NCI-H146 treated with DMSO at 0.1 percent for 48 hours (cell line): ENCODE results near the gene MROH7.

ENCODE experiments used
- DNase-seq: peaks from one replicate; lab custom pipeline; 2025; ENCODE audit not compliant: unreplicated experiment; lab: John Stamatoyannopoulos, UW

The MROH7 gene

GRCh38 chr1:54724771-54725170, 83.2 kb downstream of the MROH7 start:
- no peak for DNase-seq

- no peak for DNase-seq
Observed at GRCh38 chr1:54728027-54728426, 86.4 kb downstream of the MROH7 start.

- DNase-seq: no peak
Observed at GRCh38 chr1:54736685-54737084, 95.1 kb downstream of the MROH7 start.

DNA sequence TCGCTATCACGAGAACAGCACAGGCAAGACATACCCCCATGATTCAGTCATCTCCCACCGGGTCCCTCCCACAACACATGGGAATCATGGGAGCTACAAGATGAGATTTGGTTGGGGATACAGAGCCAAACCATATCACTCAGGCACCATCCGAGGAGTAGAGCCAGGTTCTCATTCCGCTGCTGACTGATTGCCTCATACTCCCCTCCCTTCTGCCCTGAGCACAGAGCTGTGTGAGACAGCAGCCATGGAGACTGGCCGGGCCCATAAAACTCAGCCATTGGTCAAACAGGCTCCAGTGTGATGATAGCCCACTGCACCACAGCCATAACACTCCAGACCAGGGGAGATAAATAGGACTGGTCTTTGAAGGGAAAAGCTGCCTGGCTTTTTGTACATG, 96.7 kb downstream of the MROH7 start:
- no peak for DNase-seq

DNA sequence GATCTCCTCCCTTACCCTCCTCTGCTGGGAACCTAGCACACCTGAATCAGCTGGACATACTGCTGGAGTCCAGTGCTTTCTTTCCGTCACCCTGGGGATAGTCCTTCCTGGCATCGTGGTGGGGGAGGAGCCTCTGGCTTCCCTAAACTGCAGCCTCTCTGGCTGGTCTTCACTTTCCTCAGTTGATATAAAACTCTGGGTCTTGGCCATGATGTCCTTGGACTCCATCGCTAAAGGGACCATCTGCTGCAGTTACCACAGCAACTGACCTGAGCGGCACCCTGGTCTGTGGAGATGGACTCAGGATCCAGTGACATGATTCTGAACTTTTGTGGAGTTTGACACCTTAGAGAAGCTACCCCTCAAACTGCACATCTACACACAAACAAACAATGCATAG, 99.9 kb downstream of the MROH7 start:
- no peak for DNase-seq

DNA sequence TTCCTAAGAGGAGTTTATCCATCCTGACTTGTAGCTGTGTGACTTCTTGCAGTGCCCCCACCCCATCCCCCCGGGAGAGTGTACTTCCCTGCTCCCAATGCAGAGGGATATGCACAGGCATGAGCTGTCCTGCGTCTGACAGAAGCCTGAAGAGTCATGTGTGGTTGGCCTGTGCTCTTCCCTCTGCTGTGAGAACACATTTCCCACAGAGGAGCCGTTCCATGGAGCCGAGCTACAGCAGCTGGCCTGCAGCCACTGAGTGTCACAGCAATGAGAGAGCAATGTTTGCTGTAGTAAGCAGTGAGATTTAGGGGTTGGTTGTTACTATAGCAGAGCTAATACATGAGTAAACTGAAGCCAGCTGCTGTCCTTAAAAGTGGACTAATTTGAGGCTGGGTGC, 100.7 kb downstream of the MROH7 start:
- DNase-seq: no peak

GRCh38 chr1:54743416-54744226, 102.0 kb downstream of the MROH7 start:
- no peak for DNase-seq

- DNase-seq: no peak
Observed at GRCh38 chr1:54744696-54745095, 103.1 kb downstream of the MROH7 start.

DNA sequence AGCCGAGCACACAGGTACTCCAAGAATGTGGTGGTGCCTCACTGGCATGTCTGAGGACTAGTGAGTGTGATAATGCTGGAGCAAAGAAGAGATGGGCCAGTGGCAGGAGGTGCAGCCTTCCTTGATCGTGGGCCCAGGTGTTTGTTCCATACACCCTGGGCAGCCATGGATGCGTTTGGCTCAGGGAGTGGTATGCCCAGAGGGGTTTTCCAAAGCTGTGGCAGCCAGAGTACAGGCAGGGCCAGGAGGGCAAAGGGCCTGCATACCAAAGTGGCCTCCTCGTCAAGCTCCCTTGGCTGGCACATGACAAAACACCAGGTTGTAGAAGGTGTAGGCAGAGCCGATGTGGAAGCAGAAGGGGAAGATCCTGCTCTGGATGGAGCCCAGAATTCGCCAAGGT, 103.7 kb downstream of the MROH7 start:
- no peak for DNase-seq

DNA sequence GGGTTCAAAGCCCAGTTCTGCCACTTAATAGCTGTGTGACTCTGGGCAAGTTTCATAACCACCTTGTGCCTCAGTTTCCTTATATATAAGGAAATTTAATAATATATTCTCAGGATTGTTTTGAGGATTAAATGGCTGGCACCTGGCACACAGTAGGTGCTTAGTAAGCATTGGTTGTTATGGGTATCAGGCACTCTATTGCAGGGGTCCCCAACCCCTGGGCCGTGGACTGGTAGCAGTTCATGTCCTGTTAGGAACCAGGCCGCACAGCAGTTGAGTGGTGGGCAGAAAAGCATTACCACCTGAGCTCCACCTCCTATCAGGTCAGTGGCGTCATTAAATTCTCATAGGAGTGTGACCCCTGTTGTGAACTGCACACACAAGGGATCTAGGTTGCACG, 104.3 kb downstream of the MROH7 start:
- DNase-seq: no peak

GRCh38 chr1:54748094-54748835, 106.7 kb downstream of the MROH7 start:
- no peak for DNase-seq

DNA sequence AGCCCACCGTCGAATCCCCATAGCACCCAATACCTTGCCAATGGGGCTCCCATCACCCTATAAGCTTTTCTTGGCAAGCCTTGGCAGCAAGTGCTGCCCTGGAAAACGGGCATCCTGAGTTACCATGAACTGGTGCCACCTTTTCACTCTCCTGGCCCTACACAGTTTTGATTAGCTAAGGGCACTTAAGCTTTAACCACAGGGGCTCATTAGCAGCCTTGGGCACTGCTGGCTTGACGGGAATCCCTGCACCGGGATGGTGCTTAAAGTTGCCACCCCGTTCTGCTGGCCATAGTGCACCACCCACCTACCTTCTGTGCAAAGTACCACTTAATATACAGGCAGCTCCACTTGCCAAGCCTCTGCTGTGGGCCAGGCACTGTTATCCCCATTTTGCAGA, 109.0 kb downstream of the MROH7 start:
- no peak for DNase-seq

GRCh38 chr1:54751426-54751825, 109.8 kb downstream of the MROH7 start:
- DNase-seq: no peak

DNA sequence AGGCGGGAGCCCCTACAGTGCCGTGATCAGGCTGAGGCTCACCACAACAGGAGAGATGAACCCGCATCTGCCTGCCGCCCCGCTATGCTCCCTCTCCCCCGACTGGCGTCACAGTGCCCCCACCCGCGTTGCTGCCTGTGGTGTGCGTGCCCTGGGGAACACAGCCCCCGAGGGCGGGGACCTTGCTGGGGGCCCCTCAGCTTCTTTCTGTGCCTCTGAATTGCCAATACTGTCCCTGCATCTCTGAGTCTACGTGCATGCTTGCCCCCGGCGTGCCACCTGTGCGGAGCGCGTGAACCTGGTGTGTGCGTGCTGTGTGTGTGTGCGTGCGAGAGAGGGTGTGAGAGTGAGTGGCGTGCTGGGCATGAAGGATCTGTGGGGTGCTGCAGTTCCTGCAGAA, 112.5 kb downstream of the MROH7 start:
- no peak for DNase-seq

- DNase-seq: no peak
Observed at GRCh38 chr1:54754486-54755285, 113.1 kb downstream of the MROH7 start.

GRCh38 chr1:54757833-54758232, 116.2 kb downstream of the MROH7 start:
- no peak for DNase-seq

GRCh38 chr1:54758678-54759348, 117.2 kb downstream of the MROH7 start:
- no peak for DNase-seq
